Stimulated activated CD8-positive, alpha-beta memory T cell treated with anti-CD3 and anti-CD28 coated beads, Interleukin-7, amount 100 ng/mL, for 24 hours (primary cell): ENCODE data around the gene BCHE.
"Not testable (repeated sequence)": the region's sequence is repeated elsewhere in the genome, so short reads cannot be mapped to it uniquely, and the experiment has no call there.

Experiments used
- DNase-seq: peaks from one replicate; pipeline ENCODE4 v3.0.0-alpha.2; 2020; ENCODE audit warnings: low read depth

The BCHE gene

DNA sequence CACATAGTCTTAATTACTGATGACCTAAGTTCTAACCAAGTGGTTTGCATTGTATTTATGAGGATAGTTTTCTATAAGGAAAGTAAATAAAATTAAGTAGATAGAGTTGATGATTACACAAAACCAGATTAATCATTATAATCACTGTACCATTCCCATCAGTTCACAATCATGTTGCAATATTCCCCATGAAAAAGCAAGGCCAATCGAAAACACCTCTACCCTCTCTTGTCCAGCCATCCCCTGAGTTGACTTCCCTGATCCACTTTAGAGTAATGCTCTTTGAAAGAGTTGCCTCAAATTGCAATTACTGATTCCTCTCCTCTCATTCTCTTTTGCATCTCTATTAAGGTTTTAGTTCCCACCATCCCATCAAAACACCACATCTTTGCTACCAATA is 21.0 kb downstream of the BCHE start:
- no peak for DNase-seq

DNA sequence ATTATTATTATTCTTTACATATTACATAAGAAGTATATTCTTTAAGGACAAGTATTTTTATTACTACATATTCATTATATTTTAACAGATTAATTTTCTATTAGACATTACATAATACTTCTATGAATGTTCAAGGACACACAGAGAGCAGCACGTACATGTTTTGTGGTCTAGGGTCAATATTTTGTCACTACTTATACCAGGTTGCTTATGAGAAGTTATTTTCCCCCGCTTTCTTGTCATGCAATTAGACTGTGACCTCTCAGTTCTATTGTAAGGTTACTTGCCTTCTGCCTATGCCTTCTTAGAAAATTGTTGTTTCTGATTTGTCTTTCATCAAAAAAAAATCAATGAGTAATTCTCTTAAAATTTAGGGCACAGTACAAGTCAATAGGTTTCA is 21.5 kb downstream of the BCHE start:
- DNase-seq: no peak

DNA sequence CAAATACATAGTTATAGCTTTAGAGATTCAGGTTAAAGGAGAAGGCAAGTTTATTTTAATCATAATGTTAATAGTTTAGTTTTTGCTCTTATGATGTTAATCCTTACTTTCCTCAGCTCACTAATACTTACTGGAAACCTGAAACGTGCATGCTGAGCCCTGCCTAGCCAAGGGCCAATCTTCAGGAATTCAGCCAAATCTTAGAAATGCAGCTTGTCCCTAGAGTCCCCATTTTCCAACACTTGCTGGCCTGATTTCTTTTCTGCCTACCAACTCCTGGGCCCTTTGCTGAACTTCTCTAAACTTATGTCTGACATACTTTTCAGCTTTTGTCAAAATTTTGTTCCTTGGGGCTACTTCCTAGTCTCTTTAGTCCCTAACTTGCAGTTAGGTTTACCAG is 22.8 kb downstream of the BCHE start:
- no peak for DNase-seq

DNA sequence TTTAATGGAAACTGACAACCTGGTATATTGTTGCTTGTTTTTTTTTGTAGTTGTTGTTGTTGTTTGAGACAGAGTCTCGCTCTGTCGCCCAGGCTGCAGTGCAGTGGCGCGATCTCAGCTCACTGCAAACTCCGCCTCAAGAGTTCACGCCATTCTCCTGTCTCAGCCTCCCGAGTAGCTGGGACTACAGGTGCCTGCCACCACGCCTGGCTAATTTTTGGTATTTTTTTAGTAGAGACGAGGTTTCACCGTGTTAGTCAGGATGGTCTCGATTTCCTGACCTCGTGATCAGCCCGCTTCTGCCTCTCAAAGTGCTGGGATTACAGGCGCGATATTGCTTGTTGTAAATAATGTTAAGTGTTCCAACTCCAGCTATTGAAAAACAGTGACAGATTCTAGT is 29.3 kb downstream of the BCHE start:
- not testable (repeated sequence) for DNase-seq

DNA sequence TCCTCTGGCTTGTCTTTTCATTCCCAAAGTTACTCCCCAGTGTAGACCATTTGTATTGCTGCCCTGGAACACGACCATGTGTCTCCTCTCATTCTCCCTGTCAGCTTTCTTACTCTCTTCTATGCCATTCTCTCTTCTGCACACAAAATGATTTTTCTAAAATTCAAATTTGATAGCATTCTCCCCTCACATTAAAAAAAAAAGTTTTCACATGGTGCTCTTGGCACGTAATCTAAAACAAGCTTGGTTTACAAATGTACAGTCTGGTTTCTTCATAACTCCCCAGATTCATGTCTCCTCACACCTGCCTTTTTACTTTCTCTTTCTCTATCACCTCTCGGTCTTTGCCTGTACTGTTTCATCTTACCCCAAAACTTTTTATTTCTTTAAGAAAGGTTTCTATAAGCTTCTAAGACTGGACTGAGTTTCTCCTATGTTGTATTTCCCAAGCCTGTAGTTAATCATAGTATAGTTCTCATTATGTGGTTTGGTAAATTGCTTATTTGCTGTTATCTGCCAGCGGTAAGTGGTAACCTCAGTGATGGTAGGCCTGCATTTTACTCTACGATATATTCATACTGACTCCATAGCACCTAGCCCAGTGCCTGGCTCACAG is 31.2 kb downstream of the BCHE start:
- no peak for DNase-seq

DNA sequence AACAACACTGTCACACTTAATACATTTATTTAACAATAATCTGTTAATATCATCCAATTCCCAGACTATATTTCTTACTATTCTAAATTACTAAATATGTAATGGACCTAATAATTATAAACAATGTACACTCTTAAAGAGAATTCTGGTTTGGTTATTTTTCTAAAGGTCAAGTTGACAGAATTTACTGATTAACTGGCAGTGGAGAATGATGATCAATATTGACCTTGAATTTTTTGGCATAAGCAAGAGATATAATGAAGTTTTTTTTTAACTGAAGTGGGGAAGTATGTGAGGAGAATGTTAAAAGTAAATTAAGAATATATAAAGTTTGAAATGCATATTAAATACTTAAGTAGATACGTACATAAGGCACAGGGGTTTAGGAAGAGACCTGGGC is 33.8 kb downstream of the BCHE start:
- no peak for DNase-seq

DNA sequence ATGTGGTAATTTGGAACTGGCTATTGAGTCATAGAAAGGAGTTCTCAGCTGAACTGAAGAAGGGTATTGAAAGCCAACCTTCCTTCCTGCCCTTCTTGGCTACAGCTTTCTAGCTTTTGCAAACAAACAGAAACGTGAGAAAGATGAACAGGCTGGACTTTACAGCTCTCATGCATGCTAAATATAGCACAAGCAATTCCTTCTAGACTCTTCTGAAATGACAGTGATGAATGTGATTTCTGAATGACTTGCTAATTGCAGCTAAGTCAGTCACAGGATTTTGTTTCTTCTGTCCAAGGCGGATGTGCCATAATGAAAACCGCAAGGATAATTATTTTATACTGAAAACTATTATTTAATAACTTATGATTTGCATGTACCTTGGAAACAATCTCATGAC is 36.3 kb downstream of the BCHE start:
- no peak for DNase-seq

DNA sequence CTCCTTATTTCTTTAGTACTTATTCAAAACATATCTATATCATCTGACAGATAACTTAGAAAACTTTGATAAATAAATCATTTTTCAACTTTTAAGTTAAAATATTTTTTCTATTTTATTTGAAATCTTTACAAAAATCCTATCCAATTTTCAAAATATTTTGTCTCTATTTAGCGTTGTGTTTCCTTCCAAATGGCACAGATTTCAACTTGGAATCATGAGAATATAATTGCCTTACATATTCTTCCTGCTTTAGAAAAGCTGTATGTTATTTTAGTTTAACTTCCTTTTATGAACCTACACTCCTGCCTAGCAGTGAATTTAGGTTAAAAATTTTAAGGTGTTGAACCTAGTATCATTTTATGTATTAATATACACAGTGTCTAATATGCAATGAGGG is 38.2 kb downstream of the BCHE start:
- DNase-seq: no peak

DNA sequence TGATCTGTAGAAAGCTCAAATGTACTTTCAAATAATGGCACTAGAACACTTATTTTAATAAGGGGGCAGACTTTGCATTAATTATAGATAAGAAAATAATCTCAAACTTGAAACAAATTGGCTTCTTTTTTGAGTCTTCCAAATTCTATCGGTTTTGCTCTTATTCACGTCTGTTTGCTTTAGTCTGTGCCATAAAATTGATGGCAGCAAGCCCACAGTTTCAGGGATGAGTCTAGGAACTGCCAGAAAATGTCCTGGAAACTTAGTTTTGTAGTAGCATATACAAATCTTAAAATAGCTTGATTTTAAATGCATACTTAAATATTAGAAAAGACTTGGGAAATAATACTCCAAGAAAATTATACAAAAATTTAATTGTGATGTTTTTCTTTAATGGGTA is 39.7 kb downstream of the BCHE start:
- no peak for DNase-seq

DNA sequence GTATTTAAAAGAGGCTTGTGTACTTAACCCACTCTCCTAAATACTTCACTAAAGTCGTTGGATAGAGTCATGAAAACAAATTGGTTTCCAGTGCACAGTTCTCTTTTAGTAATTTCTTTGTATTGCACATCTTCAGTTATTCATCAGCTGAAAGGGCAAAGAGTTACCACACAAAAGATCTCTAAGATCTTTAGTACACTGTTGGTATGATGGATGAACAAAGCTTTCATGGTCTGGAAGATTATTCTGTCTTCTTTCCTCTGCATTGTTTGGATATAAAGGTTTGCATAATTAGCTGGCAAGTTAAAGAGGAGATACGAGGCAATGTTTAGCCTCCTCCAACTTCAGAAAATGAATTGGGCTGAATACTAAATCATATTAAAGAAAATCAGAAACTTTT is 40.5 kb downstream of the BCHE start:
- DNase-seq: no peak

DNA sequence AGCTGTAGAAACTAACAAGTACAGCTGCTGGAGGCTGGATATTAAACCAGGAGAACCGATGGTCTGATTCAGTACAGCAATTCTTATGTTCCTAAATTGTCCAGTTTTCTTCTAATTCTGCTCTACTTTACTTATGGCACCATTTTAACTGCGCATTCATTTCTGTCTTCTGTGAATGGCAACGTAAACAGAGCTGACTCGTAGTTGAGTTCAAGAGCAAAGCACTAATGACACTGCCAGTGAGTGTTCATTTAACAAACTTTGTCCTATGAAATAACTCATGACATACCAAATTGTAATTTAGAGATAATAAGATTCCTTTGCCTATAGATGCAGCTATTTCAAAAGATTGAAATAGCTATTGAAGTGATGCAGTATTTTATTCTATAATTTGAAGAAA is 48.7 kb downstream of the BCHE start:
- no peak for DNase-seq

DNA sequence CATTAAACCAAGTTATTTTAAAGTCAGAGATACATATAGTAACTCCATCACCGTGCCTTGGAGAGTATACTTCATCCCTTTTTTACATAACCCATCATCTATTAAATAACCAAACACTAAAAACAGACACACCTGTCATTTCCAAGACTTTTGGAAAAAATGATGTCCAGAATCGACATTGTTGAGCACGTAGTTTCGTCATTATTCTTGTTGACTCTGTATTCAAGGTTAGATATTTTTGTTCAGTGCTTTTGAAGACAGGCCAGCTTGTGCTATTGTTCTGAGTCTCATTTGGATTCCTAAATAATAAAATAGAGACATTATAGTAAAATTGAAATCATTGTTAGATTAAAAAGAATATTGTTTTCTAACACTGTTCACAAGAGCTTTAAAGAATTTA is 51.2 kb downstream of the BCHE start:
- no peak for DNase-seq

DNA sequence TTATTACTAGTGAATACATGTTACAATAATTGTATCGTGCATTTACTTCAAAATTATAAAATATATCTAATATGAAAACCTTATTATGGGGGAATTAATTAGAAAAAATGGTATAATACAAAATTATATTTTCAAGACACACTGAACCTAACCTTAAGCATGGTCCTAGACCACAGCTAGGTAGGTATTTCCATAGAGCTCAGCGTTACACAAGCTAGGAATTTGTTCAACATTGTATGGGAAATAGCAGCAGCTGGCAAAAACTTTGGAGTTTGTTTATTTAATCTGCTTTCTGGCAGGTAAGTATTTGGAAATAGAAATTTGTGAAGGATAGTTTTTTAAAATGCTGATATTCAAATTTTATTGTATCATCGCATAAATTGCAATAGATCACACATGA is 52.9 kb downstream of the BCHE start:
- DNase-seq: no peak

DNA sequence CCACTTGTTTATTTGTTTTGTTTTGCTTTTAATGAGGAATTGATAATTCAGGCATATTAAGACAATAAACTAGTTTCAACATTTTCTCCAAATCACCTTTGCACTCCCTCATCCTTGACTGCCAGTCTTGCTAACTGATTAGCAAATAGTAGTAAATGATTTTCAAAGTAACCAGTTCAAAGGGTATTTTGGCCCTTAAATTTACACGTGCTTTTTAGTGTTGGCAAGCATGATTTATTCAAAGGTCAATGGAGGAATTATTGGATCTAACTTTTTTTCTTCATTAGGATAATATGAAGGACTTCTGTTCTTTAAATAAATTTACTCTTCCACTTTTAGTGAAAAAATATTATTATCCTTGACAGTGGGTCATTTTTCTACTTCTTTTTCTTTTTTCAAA is 53.8 kb downstream of the BCHE start:
- DNase-seq: no peak

DNA sequence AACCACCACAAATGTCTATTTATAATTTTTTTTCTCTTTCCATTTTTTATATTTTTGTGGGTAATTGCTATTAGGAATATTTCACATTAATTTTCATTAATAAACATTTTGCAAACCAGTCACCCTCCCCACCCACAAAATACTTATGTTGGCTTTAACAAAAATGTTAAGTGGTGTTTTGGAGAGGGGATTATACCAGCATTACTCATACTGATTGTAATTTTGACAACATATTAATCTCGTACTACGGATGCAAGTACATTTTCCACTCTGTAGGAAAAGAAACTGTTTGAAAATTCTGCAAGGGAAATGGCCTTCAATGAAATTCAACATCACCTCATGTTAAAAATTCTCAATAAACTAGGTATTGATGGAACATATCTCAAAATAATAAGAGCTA is 58.3 kb downstream of the BCHE start:
- no peak for DNase-seq

DNA sequence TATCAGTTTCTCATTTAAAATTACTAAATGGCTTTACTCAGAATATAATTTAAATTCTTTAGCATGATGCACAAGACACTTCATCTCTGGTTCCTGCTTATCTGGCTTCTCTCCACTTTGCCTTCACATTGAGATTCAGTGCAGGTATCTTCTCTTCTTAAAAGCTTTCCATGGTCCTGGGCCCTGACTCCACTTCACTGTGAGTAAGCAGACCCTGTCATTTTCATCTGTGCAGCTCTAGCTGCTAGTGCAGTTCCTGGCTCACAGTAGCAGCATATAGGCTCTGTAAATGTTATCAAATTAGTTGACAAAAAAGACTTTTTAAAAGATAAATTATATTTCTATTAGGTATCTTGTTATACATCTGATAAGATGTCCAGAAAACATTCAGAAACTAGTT is 58.8 kb downstream of the BCHE start:
- no peak for DNase-seq

DNA sequence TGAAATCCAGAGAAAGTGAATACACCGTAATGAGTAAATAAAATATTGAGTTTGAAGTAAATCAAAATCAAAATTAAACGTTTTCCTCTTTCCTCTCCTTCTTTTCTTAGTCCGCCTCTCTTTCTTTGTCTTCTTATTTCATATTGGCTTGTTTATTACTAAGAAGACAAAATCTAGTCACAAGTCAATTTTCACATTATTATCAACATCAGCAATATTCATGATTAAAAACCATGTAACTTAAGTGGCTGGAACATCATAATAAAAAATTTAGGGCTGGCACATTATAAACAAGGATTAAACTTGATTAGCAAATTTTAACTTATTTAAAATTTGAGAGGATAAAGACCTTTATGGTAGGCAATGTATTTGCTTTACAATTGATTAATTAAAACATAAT is 61.4 kb downstream of the BCHE start:
- DNase-seq: no peak

DNA sequence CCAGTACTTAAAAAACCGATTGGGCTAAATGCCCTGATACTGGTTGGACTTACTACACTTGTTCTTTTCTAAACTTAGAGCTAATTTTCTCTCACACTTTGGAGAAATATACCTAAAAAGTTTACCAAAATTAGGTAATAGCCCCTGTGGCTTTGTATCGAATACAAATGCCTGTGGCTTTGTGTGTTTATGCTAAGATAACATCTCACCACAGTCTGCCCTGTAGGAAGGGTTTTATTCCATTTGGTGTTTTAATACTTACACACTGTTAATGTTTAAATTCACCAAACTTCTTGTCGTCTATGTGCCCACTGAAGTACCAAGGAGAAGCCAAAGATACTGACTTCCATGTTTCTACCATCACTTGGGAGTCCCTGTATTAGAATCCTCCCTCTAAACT is 66.4 kb downstream of the BCHE start:
- no peak for DNase-seq

DNA sequence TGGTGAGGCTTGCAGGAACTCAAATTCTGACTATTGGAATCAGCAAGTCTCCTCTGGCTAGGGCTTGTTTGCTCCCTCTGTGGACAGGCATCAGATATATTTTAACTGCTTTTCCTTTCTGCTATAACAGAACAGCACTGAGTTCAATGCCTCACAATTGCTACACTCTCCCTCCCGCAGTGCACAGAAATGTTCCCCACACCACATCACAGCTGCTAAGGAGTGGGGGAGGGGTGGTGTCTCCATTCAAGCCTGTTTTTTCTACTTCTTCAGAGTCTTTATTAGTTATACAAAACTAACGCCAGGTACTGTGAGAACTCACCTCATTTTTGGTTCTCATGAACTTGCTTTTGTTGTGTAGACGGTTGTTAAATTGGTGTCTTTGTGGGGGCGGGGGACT is 68.5 kb downstream of the BCHE start:
- DNase-seq: no peak

DNA sequence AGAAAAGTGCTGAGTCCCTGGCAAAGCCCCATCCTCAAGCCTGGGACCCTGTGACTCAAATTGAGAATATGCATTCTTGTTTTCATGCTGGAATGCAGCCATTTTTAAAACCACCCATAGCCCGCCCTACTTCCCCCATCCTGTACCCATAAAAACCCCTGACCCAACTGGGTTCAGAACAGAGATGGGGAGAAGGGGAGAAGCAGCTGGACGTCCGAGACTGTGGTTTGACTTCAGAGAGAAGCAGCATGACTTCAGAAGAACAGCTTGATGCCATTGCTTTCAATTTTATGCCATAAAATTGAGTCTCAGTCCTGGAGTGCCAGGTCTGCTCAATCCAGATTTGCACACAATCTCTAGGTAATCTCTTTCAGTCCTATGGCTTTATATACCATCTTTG is 78.2 kb downstream of the BCHE start:
- no peak for DNase-seq

DNA sequence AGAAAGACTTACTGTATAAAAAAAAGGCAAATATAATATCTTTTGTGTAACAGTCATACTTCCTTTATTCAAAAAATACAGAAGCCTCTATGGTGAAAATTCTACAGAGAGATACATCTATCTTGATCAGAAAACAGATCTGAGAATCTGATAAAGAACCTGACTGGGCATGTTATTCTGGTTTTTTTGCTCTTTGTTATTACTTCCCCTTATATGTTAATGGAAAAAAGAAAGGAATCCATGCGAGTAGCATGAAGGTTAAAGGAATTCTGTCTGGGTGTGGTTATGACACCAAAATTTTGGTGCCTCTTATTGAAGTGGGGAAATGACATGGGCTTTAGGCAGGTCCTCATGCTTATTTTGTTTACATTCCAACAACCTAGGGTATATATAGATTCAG is 81.7 kb downstream of the BCHE start:
- no peak for DNase-seq

DNA sequence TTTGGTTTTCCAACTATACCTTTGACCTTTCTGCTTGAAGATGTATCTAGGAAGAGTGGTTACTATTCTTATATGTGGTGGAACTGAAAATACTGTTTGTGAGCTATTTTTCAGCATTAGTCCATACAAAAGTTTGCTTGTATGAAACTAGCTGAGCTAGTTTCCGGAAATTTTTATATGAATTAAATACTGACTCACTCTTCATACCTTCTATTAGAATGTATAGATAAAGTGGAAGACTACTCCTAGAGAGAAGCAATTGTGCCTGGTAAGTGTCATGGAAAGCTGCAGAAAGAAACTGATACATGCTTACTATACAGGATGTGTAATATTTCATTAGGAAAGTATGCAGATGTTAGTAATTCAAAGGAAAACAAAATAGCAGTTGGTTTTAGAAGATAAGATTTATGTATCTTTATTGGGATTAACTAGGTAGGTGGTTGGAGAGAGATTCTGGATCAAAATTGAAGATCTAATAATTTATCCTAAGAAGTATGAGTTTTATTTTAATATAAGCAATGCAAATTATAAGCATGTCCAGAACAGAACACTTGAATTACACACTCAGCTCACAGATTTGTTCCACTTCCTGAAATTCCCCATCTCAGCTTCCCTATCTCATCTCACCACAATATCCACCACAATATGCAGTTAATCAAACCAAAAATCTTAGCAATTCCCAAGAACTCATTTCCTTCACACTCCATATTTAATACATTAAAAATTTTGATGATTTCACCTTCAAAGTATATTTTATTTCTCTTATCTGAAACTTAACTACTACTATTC is 82.8 kb downstream of the BCHE start:
- DNase-seq: no peak

DNA sequence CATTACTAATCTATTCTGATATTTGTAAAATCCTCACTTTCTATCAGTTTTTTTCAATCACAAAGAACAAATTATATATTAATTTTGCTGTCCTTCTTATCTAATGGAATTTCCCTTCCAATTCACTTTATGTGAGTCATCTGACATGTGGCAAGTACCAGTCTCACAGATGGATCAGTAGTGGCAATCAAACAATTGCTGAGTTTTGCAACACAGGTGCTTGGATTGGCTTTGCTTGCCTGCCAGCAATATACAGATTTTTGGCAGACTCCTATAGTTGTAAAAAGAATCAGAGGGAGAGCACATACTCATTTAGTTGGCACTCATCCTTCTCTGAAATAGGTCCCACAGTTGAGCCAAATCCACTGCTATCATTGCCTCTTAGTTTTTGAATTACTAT is 83.7 kb downstream of the BCHE start:
- no peak for DNase-seq

DNA sequence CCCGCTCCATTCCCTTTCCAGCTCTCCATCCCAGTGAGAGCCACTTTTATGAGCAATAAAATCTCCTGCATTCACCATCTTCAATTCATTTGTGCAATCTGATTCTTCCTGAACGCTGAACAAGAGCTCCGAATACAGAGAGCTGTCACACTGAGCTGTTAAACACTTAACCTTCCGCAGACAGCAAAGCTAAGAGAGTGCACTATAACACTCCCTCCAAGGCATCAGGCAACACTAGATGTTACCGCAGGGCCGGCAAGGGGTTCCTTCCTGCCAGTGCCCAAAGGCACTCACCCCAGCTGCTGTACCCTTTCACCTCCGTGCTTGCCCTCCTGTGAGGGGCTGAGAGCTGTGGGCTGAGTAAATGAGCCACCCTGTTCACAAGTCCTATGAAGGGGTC is 85.6 kb downstream of the BCHE start:
- DNase-seq: no peak
